ENCODE results near the gene RNASE13. TPM values are rescaled to one million over a fixed set of nuclear protein-coding genes. Genes with fewer than 3 reads are reported as not detected.

The RNASE13 gene
- total RNA-seq, result not detected

DNA sequence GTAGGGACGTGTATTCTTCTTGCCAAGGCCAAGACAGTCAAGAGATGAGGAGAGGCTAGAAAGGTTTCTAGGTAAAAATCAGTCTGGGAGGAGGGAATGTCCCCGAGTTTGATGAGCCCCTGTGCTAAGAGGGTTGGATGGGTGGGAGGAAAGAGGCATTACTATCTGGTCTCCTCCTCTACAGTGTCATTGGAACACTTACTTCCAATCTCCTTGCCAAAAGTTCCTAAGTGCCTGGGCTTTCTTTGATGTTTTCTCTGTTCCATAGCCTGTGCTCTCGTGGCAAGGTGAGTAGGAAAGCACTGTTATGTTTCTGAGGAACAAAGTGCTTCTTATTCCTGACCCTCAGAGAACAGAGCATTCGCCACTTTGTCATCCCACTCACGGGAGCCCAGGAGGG, at the start of gene RNASE13:
TSS of gene RNASE13 (minus strand) at position 101 of the 400 bp plus-strand sequence. CDS start 519 bp downstream, outside the sequence.
- no peak for DNase-seq (ENCODE audit: low spot score in 2 of 2)
- FAIRE-seq, result no peak

DNA sequence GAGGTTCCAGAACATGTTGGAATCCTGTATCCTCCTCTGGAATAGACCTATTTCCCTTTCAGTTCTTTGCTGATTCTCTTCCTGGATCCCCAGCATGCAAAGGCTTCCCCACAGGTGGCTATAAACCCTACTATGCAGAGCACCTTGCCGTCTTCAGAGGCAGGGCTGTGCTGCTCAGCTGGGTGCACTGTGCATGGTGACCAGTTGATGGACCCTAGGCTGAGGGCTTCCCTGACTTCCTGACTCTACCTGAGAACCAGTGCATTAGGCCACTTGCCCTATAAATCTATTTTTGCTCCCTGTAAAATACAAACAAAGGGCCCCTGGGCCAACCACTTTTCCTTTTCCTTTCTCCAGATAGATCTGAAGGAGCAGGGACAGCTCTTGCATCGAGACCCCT, 49.8 kb upstream of the RNASE13 start:
- FAIRE-seq (no peak), DNase-seq (ENCODE audit: low spot score in 2 of 2) (no peak)

GRCh38 chr14:21083565-21084325, 49.1 kb upstream of the RNASE13 start:
- DNase-seq (ENCODE audit: low spot score in 2 of 2) (no peak), FAIRE-seq (no peak)

DNA sequence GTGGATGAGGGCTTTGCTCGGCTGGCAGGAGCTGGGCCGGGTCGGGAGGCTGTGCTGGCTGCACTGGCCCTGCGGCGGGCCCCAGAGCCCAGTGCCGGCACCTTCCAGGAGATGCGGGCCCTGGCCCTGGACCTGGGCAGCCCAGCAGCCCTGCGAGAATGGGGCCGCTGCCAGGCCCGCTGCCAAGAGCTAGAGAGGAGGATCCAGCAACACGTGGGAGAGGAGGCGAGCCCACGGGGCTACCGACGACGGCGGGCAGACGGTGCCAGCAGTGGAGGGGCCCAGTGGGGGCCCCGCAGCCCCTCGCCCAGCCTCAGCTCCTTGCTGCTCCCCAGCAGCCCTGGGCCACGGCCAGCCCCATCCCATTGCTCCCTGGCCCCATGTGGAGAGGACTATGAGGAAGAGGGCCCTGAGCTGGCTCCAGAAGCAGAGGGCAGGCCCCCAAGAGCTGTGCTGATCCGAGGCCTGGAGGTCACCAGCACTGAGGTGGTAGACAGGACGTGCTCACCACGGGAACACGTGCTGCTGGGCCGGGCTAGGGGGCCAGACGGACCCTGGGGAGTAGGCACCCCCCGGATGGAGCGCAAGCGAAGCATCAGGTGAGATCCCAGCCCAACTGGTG, 47.0 kb upstream of the RNASE13 start:
- FAIRE-seq (no peak), DNase-seq (ENCODE audit: low spot score in 2 of 2) (no peak)

DNA sequence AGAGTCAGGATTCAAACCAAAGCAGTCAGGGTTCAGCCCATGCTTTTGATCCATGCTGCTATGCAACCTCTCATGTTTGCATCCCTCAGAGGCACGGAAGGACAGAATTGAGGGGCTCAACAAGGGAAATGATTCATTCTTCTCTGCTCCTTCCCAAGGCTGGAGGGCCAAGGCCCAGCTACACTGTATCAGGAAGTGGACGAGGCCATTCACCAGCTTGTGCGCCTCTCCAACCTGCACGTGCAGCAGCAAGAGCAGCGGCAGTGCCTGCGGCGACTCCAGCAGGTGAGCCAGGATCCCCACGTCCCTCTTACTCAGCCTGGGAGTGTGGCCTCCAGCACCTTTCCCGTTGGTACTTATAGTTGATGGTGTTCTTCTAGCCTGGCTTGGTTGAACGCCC, 44.1 kb upstream of the RNASE13 start:
- FAIRE-seq (no peak), DNase-seq (ENCODE audit: low spot score in 2 of 2) (no peak)

- FAIRE-seq (no peak), DNase-seq (ENCODE audit: low spot score in 2 of 2) (peak; percentile 35 to 59)
Measured at GRCh38 chr14:21078287-21078686, 43.7 kb upstream of the RNASE13 start.

DNA sequence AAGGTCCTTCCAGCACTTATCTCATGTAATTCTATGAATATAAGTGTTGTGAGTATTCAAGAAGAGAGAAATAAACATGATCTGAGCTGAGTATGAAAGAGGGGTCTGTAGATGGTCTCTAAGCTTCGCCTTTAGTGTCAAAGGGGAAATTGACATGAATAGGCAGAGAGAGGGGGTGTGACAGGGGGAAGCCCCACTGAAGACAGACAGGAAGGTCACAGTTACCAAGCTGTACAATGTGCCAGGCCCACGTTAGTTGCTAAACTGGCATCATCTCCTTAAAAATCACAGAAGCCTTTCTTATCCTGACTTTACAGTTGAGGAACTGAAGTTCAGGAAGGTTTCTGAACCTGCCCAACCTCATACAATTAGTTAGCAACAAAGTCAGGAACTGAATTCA, 43.1 kb upstream of the RNASE13 start:
- no peak for FAIRE-seq
- DNase-seq (ENCODE audit: low spot score in 2 of 2), result no peak

- FAIRE-seq, result no peak
- DNase-seq (ENCODE audit: low spot score in 2 of 2), result no peak
Measured at GRCh38 chr14:21075719-21076437, 41.3 kb upstream of the RNASE13 start.

GRCh38 chr14:21074398-21075272, 40.0 kb upstream of the RNASE13 start:
- DNase-seq (ENCODE audit: low spot score in 2 of 2) (peak; percentile 10 to 17), FAIRE-seq (no peak)

GRCh38 chr14:21073921-21074320, 39.3 kb upstream of the RNASE13 start:
- DNase-seq (ENCODE audit: low spot score in 2 of 2), result no peak
- FAIRE-seq, result no peak

- DNase-seq (ENCODE audit: low spot score in 2 of 2) (peak; percentile 12 to 29), FAIRE-seq (no peak)
Measured at GRCh38 chr14:21072781-21073339, 38.3 kb upstream of the RNASE13 start.

DNA sequence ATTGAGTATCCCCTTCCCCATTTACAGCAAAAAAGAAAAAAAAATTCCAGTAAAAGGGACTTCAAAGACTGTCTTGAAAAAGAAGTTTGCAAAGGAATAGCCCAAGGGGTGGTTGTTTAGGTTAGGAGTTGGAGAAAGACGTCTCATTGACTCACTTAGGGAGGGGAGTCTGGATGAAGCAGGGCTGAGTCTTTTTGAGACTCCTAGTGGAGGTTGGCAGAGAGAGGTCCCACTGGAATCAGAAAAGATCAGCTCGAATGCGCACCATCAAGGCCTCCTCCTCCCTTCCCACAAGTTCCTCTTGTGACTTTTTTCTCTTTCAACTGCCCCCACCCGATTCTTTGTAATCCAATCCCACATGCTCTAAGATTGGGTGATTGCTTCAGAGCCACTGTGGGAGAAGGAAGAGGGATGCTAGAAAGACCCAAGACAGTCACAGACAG, 37.4 kb upstream of the RNASE13 start:
- peak; percentile 41 to 42 for DNase-seq (ENCODE audit: low spot score in 2 of 2)
- FAIRE-seq, result no peak

DNA sequence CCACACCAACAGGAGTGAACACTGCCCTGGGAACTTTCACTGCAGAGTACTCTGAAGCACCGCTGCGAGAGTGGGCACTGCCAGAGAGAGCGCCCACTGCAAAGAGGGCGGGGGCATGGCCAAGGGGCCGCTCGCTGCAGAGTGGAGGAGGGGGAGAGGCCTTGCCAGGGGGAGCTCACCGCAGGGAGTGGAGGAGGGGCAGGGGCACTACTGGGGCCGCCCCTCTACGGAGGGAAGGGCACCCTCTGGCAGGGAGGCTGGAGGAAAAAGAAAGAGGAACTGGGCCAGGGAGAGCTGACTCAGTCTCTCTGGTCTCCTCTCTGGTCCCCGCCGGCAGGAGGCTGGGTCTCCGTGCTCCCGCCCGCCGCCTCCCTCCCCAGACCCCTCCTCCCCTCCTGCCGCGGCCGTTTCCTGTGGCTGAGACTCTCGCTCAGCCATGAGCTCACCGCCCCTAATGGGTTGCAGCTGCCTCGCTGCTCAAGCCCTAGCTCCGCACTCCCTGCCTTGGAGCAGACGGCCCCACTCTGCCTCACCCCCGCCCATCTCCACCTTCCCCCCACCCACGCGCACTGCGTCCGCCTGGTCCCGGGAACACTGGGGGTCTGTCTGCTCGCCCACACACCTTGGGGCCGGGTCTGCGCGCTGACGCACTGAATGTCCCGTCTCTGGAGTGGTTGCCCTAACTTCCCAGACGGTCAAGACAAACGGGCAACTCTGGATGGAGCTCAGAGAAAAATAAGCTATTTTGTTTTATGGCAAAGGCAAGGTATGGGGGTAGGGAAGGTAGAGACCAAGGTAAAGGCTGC, 36.8 kb upstream of the RNASE13 start:
- no peak for FAIRE-seq
- peak; percentile 81 to 84 for DNase-seq (ENCODE audit: low spot score in 2 of 2)

GRCh38 chr14:21070610-21071224, 36.1 kb upstream of the RNASE13 start:
- no peak for FAIRE-seq
- peak; percentile 42 to 65 for DNase-seq (ENCODE audit: low spot score in 2 of 2)

- FAIRE-seq (no peak), DNase-seq (ENCODE audit: low spot score in 2 of 2) (peak; percentile 84 to 91)
Measured at GRCh38 chr14:21070083-21070609, 35.5 kb upstream of the RNASE13 start, which contains the start of gene ARHGEF40. ARHGEF40 (plus strand) TSS chr14:21070304; CDS start chr14:21070397, 93 bp downstream.

DNA sequence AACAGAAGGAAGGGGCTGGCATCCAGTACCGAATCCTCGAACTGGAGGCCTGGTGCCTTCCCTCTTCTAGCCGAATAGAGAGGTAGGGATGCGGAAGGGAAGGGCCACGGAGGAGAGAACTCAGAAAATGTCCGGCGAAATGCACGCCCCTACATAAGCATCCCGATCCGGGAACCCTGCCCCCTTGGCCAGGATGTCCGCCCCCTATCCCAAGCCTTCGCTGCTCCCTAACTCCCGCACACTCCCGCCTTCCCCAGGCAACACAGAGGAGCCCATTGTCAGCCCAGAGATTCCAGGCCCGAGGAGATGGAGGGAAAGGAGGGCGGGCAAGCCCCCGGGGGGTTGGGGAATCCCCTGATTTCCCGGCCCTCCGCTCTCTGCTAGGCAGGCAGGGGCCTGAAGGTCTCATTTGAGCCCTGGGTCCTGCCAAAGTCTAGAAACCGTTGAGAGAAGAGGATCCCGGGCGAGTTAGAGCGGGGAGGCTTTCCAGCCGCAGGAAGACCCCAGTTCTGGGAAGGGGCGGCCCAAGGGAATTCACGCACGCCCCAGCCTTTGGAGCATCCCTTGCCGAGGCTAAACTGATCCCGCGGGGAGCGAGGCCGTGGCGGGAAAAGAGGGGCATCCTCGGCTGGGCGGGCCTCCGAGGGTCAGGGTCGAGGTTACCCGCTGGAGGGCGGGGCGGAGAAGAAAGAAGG, 34.9 kb upstream of the RNASE13 start:
- DNase-seq (ENCODE audit: low spot score in 2 of 2) (peak; percentile 70 to 78), FAIRE-seq (no peak)

DNA sequence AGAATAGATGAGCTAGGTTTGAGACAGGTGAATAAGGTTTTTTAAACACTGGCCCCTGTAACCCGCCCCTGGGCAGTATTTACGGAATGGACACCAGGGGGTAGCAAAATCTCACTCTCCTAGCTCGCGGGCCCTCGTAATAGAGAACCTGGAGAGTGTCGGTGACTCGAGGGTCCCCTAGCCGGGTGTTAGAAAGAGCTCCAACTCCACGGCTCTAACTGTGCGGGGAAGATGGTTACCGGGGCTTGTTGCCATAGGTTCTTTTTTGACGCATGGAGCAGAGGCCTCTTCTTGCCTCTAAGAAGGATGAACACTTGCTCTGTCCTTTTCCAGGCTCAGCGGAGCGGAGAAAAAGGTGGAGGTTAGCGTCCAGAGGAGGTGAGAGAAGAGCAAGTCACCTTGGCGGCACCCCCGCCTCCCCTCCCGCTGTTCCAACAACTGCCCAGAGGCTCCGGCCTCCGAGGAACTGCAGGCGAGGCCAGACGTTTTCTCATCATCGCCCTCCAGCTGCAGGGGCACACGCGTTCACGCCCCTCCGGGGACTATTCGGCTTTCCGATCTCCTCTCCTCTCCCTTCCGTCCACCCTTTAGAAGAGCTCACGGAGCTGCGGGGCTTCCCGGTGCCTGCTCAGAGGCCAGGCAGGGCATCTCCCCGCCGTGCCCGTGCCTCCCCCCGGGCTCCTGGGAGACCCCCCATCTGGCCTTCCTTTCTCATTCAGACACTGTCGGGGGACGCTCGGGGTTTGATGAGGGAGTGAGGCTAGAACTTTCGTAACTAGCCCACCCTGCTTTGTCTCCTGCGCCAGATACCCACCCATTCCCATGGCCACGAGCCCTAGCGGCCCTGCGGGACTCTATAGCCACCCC, 34.1 kb upstream of the RNASE13 start:
- no peak for FAIRE-seq
- DNase-seq (ENCODE audit: low spot score in 2 of 2), result peak; percentile 20 to 64
